Stomach (tissue), 4 donors: Measurements from ENCODE around the gene WBP2.

Experiments used
- POLR2A ChIP-seq, 4 donors: fragments of 450-650 bp; IDR thresholded peaks; one replicate each; pipeline ENCODE4 v1.6.1; 2016; ENCODE audit warnings: antibody characterized with exemption in 4 of 4, control low read depth in 2 of 4, mild to moderate bottlenecking in 1 of 4, moderate library complexity in 1 of 4
- POLR2AphosphoS5 ChIP-seq, 3 donors: sonication (generic); formaldehyde crosslinking; IDR thresholded peaks; one replicate each; pipeline ENCODE4 v1.6.1; 2016; ENCODE audit warnings: antibody characterized with exemption in 3 of 3

DNA sequence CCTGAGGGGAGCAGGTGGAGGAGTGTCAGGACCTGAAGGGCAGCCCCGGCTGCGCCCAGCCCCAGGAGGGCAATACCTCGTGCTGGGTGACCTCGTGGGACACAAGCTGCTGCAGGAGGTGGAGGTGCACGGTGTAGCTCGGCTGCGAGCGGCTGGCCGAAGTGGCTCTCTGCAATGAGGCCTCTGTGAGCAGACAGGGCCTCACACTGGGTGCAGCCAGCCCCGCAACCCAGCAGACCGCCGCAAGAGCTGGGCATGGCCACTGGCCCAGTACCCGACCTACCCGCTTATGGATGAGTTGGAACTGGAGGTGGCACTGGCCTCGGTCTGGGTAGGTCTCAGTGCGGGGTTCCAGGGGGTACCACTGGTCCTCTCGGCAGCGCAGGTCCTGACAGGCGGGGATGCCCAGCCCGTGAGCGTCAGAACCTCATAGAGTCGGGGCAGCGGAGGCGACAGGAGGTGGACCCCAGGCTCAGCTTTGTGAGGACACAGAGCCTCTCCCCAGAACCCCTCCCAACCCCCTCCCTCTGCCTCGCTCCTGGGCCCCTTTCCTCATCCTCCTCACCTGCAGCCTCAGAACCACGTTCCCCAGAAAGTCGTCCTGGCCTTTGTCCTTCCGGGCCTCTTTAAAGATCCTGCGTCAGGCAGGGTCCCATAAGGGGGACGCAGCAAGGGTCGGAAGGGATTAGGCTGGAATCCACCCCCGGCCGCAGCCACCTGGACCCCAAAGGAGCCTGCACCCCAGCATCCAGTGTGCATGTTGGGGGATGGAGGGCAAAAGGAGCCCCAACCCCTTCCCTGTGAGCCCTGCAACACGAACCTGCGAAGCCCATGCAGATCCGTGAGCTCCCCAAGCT is 15.0 kb downstream of the WBP2 start:
- no peak for TF ChIP-seq POLR2A (IDR thresholded peaks at IDR 0.05)
- TF ChIP-seq POLR2AphosphoS5 (IDR thresholded peaks at IDR 0.05) = no peak
